ENCODE data around the gene DCTN4. TPM values are rescaled to one million over a fixed set of nuclear protein-coding genes. Genes with fewer than 3 reads are reported as not detected.

DCTN4 gene
- total and polyA plus RNA-seq, 2 of the 4 experiments (the other 2 are of a cell fraction): 28.1 to 50.2 TPM

DNA sequence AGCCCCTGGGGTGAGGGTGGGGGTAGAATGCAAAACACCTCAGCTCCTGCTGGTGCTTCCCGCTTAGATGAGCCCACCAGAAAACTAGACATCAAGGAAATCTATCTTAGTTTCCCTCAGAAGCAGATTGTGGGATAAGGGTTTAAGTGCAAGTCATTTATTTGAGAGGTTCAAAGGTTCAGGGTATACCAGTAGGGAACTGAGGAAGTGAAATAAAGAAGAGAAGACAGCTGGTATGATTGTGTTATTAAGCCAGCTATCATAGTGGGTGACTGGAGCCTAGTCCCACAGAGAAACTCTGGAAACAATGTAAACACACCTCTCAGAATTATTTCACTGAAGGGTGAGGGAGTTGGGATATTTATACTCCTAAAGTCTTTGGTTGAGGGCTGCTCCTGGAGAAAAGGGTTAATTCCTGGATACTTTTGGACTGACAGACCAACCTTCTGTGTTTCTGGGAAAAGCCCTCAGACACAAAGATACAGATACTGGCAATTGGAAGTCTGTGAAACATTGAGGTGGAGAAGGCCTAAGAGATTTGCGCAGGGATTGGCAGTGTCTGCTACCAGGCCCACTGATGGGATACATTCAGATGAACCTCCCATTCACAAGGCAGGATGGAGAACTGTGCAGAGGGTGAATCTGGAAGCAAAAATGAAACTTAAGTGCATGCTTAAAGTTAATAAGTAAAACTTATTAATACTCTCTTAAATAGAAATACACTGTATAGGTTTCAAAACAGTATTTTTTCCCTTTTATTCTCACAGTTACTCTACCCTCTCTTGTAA is 6.4 kb upstream of the DCTN4 start:
- in situ Hi-C loops (cut with MboI; ENCODE audit: low sequenced_read_pairs): no loop called here
- POLR2A ChIA-PET (ENCODE audit: unreplicated experiment): no interaction called here
- no peak for TF ChIP-seq CHD1 (IDR thresholded peaks at IDR 0.05; ENCODE audit: low read depth, low read length)
- TF ChIP-seq RAD21 (IDR thresholded peaks at IDR 0.05; ENCODE audit: low read length): no peak
- no peak for TF ChIP-seq SMC3 (IDR thresholded peaks at IDR 0.05; ENCODE audit: low read depth, low read length)
- no peak for TF ChIP-seq ELK1 (IDR thresholded peaks at IDR 0.05; ENCODE audit: borderline replicate concordance, low read depth, low read length)
- TF ChIP-seq POLR2A (IDR thresholded peaks at IDR 0.05; ENCODE audit: low read depth, low read length): no peak
- no peak for TF ChIP-seq RFX5 (IDR thresholded peaks at IDR 0.05; ENCODE audit: low read depth, low read length)
- TF ChIP-seq BHLHE40 (IDR thresholded peaks at IDR 0.05; ENCODE audit: low read depth, low read length): no peak
- TF ChIP-seq CEBPB (IDR thresholded peaks at IDR 0.05; ENCODE audit: low read depth, low read length): no peak
- TF ChIP-seq RCOR1 (IDR thresholded peaks at IDR 0.05; ENCODE audit: insufficient replicate concordance, low read length): no peak
- TF ChIP-seq USF2 (IDR thresholded peaks at IDR 0.05; ENCODE audit: low read depth, low read length): no peak
- TF ChIP-seq NFE2L2 (IDR thresholded peaks at IDR 0.05; ENCODE audit: low read depth, low read length): no peak
- no peak for TF ChIP-seq MXI1 (IDR thresholded peaks at IDR 0.05; ENCODE audit: borderline replicate concordance, low read depth, low read length)
- no peak for TF ChIP-seq MAFK (IDR thresholded peaks at IDR 0.05; ENCODE audit: low read depth, low read length)
- TF ChIP-seq MAZ (IDR thresholded peaks at IDR 0.05; ENCODE audit: borderline replicate concordance, low read depth, low read length): no peak
- no peak for TF ChIP-seq FOS (IDR thresholded peaks at IDR 0.05; ENCODE audit: low read depth, low read length)
- no peak for TF ChIP-seq CTCF (conservative IDR thresholded peaks at IDR 0.05; ENCODE audit: low read depth, low read length)

More for the DNA sequence above, 6.4 kb upstream of the DCTN4 start:
- Histone ChIP-seq H3K23ac (ENCODE audit: low read depth, low read length) (no peak overlapping the region), H2BK20ac (ENCODE audit: low read depth, low read length) (no peak overlapping the region), H3K14ac (replicated peaks; ENCODE audit: low read depth, low read length) (no peak overlapping the region), H4K91ac (ENCODE audit: insufficient read depth, low read depth, low read length) (no peak overlapping the region), H3K27me3 (ENCODE audit: control insufficient read depth, insufficient read depth, low read length) (no peaks in the 10 kb centered on the region), H3K9me3 (ENCODE audit: control insufficient read depth, insufficient read depth, low read length) (peaks cover 2% of the 10 kb centered on the region; the same call in 1 of the 2 replicates), H3K9me1 (ENCODE audit: insufficient read depth, low read length) (no peaks in the 10 kb centered on the region), H4K20me1 (ENCODE audit: insufficient read depth, low read length) (no peaks in the 10 kb centered on the region), H3K4me3 (ENCODE audit: insufficient read depth, low read depth, low read length) (no peak overlapping the region), H2BK120ac (ENCODE audit: low read depth, low read length) (no peak overlapping the region), H2AK5ac (ENCODE audit: low read depth, low read length) (no peak overlapping the region), H4K5ac (ENCODE audit: low read depth, low read length) (no peak overlapping the region), H2AFZ (replicated peaks; ENCODE audit: low read length, poor library complexity) (no peak overlapping the region), H3K79me1 (ENCODE audit: low read depth in 1 of 2, low read length in 2 of 2) (no peaks in the 10 kb centered on the region), H3K4ac (ENCODE audit: low read depth, low read length) (no peak overlapping the region), H3K18ac (ENCODE audit: low read depth, low read length) (no peak overlapping the region), H3K36me3 (ENCODE audit: control insufficient read depth, insufficient read depth, low read length) (no peaks in the 10 kb centered on the region), H3K27ac (ENCODE audit: insufficient read depth, low read length) (no peak overlapping the region), H3K4me1 (ENCODE audit: control insufficient read depth, insufficient read depth, low read length) (peaks cover 5% of the 10 kb centered on the region; the same call in 1 of the 2 replicates), H2AK9ac (replicated peaks; ENCODE audit: low read depth, low read length, poor library complexity) (no peak overlapping the region), H2BK15ac (ENCODE audit: low read depth, low read length) (no peak overlapping the region), H2BK5ac (ENCODE audit: low read depth, low read length, poor library complexity, severe bottlenecking) (no peak overlapping the region), H3K9ac (ENCODE audit: low read depth, low read length) (no peak overlapping the region), H3K4me2 (ENCODE audit: low read depth, low read length) (no peak overlapping the region), H3K56ac (ENCODE audit: extremely low read depth, insufficient read depth, low read length) (no peak overlapping the region), H4K8ac (ENCODE audit: low read depth in 2 of 2, low read length in 2 of 2) (no peak overlapping the region)
- CTCF ChIA-PET: no interaction called here
- intact Hi-C loops (cut with micrococcal nuclease): no loop called here
- ATAC-seq (ENCODE audit: low read depth): no peak
- BruUV-seq (replicated peaks): no TSS peak
- no CpG with 5 or more reads among the region's 2 CpGs for WGBS, 2 experiments (ENCODE audit: extremely low coverage in 2 of 2, insufficient read length in 1 of 2)
- dilution Hi-C loops (cut with HindIII; ENCODE audit: low sequenced_read_pairs, unreplicated experiment): no loop called here
- DNase-seq: no peak

Data from IMR-90 (cell line).